NOMO-1 treated with dmso at 0.1 percent for 144 hours (cell line): ENCODE data around the gene GPR62.
"Not testable (repeated sequence)": the region's sequence is repeated elsewhere in the genome, so short reads cannot be mapped to it uniquely, and the experiment has no call there.

Experiments
- DNase-seq: peaks from one replicate; lab custom pipeline; 2025; ENCODE audit not compliant: unreplicated experiment; lab: John Stamatoyannopoulos, UW

GPR62 gene

GRCh38 chr3:51988286-51989146 is 33.3 kb downstream of the GPR62 start:
- DNase-seq = no peak

GRCh38 chr3:51990501-51990971 is 35.4 kb downstream of the GPR62 start:
- not testable (repeated sequence) for DNase-seq

DNA sequence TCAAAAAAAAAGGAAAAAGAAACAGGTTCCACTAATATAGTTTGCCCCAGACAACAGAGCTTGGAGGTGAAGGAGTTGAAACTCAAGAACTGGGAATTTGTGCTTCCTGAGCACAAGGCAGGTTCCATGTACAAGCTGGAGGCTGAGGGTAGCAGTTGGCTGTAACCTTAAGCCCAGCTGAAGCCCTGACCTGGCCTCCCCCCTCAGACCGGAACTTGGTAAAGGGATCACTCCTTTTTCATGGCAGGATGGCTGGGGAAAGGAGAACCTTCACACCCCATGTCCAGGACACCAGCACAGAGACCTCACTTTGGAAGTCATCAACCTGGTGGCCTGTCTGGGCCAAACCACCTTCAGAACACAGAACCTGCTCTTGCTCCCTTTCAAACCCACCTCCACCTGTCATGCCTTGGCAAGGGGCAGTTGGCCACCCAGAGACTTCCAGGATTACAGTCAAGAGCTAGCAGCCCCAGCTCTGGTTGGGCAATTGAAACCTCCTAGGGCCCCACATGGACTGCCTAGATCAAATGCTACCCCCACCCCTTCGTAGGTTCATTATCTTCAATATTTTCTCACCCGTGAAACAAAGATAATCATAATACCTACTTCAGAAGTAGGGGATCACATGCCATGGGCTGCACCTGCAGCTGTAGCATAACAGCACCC is 37.0 kb downstream of the GPR62 start:
- DNase-seq = no peak

GRCh38 chr3:51993657-51994056 is 38.5 kb downstream of the GPR62 start:
- not testable (repeated sequence) for DNase-seq

DNA sequence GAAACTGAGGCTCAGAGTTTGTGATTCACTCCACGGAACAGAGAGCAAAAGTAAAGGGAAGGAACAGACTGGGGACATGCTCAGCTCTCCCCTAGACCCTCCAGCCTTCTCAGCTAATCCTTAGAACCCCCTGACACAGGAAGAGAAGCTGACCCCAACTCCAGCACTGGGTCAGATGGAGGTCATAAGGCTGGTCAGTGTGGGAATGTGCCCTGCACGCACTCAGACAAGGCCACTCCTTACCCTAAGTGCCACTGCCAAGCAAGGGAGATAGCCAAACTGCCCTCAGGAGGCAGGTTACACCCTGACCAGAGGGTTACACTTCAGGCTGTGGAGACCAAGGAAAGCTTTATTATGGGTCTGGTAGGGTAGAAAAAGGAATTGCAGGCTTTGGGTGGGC is 39.3 kb downstream of the GPR62 start:
- no peak for DNase-seq

GRCh38 chr3:51995346-51996163 is 40.4 kb downstream of the GPR62 start, which contains the start of gene RPL29:
Gene RPL29, minus strand, starts transcription at chr3:51995895. Its CDS starts 434 bp downstream, at chr3:51995461.
- peak; percentile 98 for DNase-seq

- DNase-seq = no peak
Observed at GRCh38 chr3:51997172-51997571, 42.0 kb downstream of the GPR62 start.

DNA sequence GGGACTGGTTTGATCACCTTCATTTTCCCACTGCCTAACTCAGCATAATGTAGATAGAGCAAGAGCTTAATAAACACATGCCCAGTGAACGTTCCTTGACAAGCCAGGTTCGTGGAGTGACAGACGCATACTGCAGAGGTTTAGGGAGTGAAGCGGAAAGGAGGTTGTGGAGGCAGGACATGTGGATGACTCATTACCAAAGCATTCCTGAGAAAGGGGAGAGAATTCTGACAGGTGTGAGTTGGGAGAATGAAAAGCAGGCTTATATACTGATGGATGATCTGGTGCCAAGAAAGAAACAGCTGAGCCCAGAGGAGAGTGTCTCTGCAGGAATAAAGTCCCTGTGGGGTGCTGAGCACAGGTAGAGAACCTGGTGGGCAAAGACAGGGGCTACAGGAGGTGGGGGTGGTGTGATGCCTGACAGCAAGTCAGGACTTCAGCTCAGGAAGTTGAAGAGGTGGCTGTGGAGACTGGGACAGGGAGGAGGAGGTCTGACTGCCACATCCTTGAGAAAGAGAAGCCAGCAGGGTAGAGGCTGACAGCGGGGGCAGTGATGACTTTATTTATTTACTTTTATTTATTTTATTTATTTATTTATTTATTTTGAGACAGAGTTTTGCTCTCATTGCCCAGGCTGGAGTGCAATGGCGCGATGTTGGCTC is 42.9 kb downstream of the GPR62 start:
- DNase-seq = no peak

GRCh38 chr3:51998774-51999173 is 43.6 kb downstream of the GPR62 start:
- no peak for DNase-seq

DNA sequence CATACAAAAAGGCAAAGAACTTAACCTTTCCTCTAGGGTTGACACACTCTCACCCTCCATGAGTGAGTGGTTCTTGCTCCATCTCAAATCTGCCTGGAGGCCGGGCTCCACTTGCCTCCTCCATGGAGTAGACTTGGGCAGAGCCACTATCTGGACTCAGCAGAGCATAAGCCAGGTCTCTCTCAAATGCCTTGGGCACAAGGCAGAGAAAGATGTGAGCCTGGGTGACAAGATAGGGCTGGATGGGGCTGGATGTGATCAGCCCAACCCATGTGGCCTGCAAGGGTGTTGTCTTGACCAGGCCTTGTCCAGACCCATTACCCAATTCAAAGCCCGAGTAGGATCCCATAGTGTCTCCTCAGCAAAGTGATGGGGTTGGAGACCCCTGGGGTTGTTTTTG is 44.7 kb downstream of the GPR62 start:
- no peak for DNase-seq

DNA sequence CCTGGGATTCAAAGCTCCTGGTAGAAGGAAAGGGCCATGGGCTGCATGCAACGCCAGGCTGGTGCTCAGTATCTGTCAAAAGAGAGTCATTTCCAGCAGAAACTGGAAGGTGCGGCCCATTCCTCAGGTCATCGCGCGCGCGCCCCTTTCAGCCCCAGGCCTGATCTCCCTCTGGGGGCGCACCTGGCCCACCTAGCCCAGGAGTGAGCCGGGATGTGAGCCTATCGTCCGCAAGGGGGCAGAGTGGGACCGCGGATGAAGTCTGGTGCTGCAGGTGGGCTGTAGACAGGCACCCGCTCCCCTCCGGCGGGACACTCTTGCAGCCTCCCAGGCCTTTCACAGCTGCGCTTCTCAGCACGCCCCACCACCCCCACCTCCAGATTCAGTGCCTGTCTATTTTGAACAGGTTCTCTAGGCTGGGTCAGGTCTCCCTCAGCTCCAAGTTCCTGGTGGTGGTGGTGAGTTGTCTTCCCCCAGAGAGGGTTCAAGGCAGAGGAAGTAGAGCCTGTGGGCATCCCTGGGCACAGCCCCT is 46.3 kb downstream of the GPR62 start:
- peak; percentile 62 for DNase-seq

DNA sequence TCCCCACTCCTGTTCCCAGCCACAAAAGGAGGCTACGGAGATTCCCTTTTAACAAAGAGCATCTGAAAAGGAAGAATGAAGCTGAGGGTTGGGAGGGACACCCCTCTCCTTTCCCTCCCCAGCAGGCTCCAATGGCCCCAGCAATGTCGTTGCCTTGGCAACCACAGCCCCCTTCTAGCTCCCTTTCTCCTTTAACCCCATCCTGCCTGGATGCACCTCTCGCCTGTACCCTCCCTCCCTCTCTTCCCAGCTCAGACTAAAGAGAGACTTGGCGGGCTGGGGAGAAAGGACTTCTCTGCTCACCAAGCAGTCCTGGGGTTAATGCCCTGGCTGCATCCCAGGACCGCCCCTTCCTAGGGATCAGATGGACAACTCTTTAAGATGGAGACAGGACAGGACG is 47.6 kb downstream of the GPR62 start:
- no peak for DNase-seq

DNA sequence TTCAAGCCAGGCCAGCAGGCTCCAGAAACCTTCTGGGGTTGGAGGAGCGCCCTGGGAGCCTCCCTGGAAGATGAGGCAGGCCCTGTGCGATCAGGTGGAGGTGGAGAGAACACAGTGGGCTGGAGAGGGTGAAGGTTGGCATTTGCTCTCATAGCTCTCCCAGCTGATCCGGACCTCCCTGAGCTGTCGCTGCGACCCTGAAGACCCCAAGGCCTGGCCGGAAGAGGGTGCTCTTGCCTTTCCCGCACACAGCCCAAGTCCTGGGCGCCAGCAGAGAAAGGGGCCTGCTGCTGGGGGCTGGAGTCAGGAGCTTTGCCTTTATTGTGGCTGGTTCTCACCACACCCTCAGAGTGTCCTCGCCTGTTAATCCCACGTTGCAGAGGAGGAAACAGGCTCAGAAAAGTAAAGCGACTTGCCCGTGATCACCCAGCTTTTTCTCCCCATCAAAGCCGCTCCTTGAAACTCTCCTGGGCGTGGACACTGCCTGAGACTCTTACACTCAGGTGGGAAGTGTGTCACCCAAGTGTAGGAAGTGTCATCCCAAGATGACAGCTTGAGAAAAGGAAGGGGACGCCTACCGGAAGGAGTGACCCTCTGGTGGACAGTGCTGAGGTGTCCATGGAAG is 49.1 kb downstream of the GPR62 start:
- no peak for DNase-seq

DNA sequence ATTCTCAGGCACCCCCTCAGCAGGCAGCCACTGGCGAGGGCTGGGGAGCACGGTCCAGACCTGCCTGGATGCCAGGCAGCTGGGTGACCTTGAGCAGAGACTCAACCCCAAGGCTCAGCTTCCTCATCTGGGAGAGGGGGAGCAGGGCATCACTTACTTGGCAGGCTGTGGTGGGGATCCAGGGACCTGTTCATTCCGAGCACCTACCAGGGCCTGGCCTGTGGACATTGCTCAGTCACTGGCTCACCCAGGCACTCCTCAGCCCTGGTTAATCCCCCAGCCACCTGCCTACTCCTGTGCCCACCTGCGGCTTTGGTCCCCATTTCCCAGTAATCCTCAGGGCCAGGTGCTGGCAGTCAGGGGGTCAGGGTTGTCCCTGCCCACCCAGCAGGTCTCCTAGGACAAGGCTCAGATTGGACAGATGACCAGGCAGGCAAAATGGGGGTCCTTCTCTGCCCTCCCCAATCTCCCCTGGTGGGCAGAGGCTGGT is 49.8 kb downstream of the GPR62 start:
- no peak for DNase-seq

GRCh38 chr3:52005571-52005986 is 50.4 kb downstream of the GPR62 start:
- no peak for DNase-seq

DNA sequence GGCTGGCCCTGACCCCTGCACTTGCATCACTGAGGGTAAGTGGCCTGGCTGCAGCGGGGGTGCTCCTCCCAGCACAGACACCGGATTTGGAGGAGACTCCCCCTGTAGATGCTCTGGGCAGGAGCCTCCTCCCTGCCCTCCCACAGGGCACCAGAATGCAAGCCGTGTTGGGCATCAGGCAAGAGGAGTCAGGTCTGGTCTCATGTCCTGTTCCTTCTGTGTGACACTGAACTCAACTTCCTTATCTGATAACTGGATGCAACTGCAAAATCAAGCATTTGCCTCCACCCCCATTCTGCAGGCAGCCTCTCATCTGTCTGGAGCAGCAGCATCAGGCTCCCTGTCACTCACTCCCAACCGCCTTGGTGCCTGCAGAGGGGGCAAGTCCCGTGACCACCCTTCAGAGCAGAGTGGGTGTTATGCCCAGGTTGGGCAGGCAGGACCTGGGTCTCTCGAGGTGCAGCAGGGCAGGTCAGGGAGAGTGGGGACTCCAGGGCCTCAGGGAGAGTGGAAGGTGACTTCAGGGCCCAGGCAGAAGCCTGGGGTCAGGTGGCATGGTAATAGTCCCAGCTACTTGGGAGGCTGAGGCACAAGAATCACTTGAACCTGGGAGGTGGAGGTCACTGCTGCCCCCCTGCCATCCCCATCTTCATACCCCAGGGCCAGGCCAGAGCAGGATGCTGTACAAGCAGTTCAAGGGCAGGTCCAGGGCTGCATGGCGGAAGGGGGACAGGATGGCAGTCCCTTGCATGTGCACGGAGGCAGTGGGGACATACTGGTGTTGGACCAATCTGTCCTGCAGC is 51.0 kb downstream of the GPR62 start:
- DNase-seq = no peak

DNA sequence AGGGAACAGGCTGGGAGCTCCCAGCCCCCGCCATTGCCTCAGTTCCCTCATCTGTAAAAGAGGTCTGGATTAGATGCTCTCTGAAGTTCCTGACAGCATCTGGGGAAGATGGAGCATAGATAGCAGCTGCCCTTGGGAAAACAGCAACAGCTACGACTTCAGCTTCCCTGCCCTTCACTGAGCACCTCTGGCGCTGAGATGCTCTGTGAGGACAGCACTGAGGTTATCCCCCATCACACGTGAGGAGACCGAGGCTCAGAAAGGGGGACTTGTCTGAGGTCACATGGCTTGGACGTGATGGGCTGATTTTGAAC is 51.6 kb downstream of the GPR62 start:
- DNase-seq = no peak
